ENCODE data around the gene CNNM4.
"Not testable (repeated sequence)": the region's sequence is repeated elsewhere in the genome, so short reads cannot be mapped to it uniquely, and the experiment has no call there.

CNNM4 gene

GRCh38 chr2:96788442-96789244 is 27.9 kb downstream of the CNNM4 start:
- Histone ChIP-seq H3K4me3 (replicated peaks; ENCODE audit: low read depth, low read length) (no peak overlapping the region), H3K36me3 (ENCODE audit: control insufficient read depth, insufficient read depth, low read length) (no peaks in the 10 kb centered on the region), H3K27me3 (replicated peaks; ENCODE audit: control insufficient read depth, insufficient read depth, low read length) (no peaks in the 10 kb centered on the region)
- no peak for DNase-seq (ENCODE audit: extremely low read depth, insufficient read length)
- no peak for TF ChIP-seq CTCF (IDR thresholded peaks at IDR 0.05; ENCODE audit: insufficient read depth, low read length, poor library complexity, severe bottlenecking)

- H3K4me3 ChIP-seq (replicated peaks; ENCODE audit: low read depth, low read length): no peak overlapping the region
- no peak for TF ChIP-seq CTCF (IDR thresholded peaks at IDR 0.05; ENCODE audit: insufficient read depth, low read length, poor library complexity, severe bottlenecking)
- DNase-seq (ENCODE audit: extremely low read depth, insufficient read length): no peak
- H3K36me3 ChIP-seq (ENCODE audit: control insufficient read depth, insufficient read depth, low read length): no peaks in the 10 kb centered on the region
- no peaks in the 10 kb centered on the region for H3K27me3 ChIP-seq (replicated peaks; ENCODE audit: control insufficient read depth, insufficient read depth, low read length)
These were observed 28.5 kb downstream of the CNNM4 start for GRCh38 chr2:96789245-96789617.

GRCh38 chr2:96792772-96793749 is 32.4 kb downstream of the CNNM4 start:
- DNase-seq (ENCODE audit: extremely low read depth, insufficient read length): no peak
- no peak for TF ChIP-seq CTCF (IDR thresholded peaks at IDR 0.05; ENCODE audit: insufficient read depth, low read length, poor library complexity, severe bottlenecking)
- no peak overlapping the region for H3K4me3 ChIP-seq (replicated peaks; ENCODE audit: low read depth, low read length)
- H3K36me3 ChIP-seq (ENCODE audit: control insufficient read depth, insufficient read depth, low read length): no peaks in the 10 kb centered on the region
- H3K27me3 ChIP-seq (replicated peaks; ENCODE audit: control insufficient read depth, insufficient read depth, low read length): no peaks in the 10 kb centered on the region

GRCh38 chr2:96795076-96795475 is 34.4 kb downstream of the CNNM4 start:
- DNase-seq (ENCODE audit: extremely low read depth, insufficient read length): no peak
- Histone ChIP-seq H3K4me3 (replicated peaks; ENCODE audit: low read depth, low read length) (no peak overlapping the region), H3K36me3 (ENCODE audit: control insufficient read depth, insufficient read depth, low read length) (no peaks in the 10 kb centered on the region; the same call in 1 of the 2 replicates), H3K27me3 (replicated peaks; ENCODE audit: control insufficient read depth, insufficient read depth, low read length) (no peaks in the 10 kb centered on the region)
- no peak for TF ChIP-seq CTCF (IDR thresholded peaks at IDR 0.05; ENCODE audit: insufficient read depth, low read length, poor library complexity, severe bottlenecking)

- not testable (repeated sequence) for H3K36me3 ChIP-seq (ENCODE audit: control insufficient read depth, insufficient read depth, low read length); H3K27me3 ChIP-seq (replicated peaks; ENCODE audit: control insufficient read depth, insufficient read depth, low read length); H3K4me3 ChIP-seq (replicated peaks; ENCODE audit: low read depth, low read length); DNase-seq (ENCODE audit: extremely low read depth, insufficient read length)
These were observed 35.8 kb downstream of the CNNM4 start for GRCh38 chr2:96796497-96796896.

GRCh38 chr2:96797066-96797625 is 36.4 kb downstream of the CNNM4 start:
- no peak overlapping the region for H3K4me3 ChIP-seq (replicated peaks; ENCODE audit: low read depth, low read length)
- H3K36me3 ChIP-seq (ENCODE audit: control insufficient read depth, insufficient read depth, low read length): no peaks in the 10 kb centered on the region; the same call in 1 of the 2 replicates
- H3K27me3 ChIP-seq (replicated peaks; ENCODE audit: control insufficient read depth, insufficient read depth, low read length): no peaks in the 10 kb centered on the region
- DNase-seq (ENCODE audit: extremely low read depth, insufficient read length): no peak
- TF ChIP-seq CTCF (IDR thresholded peaks at IDR 0.05; ENCODE audit: insufficient read depth, low read length, poor library complexity, severe bottlenecking): no peak

Measured in GM06990 (cell line).